HCT116 (cell line): ENCODE data around the gene PAGR1. TPM values are rescaled to one million over a fixed set of nuclear protein-coding genes. Genes with fewer than 3 reads are reported as not detected.

Experiments used
- ATAC-seq: fragments of 200-7000 bp; cut with Tn5 transposase; 2 replicates; pipeline ENCODE4 v1.9.1; 2020; ENCODE audit warnings: mild to moderate bottlenecking, moderate library complexity
- BruUV-seq: library from RNA; stranded (reverse); fragments of 400-500 nt; replicated peaks from 2 replicates; lab custom pipeline; 2021; lab: Mats Ljungman, UMichigan
- CTCF ChIA-PET: fragments of 300-600 bp; sonication (Branson Sonifier 250); formaldehyde crosslinking; loops from one replicate; lab custom pipeline; 2021; ENCODE audit warnings: antibody characterized with exemption; lab: Charles Lee
- POLR2A ChIA-PET: fragments of 300-600, 350-600 bp; sonication (Branson Sonifier 250); formaldehyde crosslinking; loops from one replicate; lab custom pipeline; 2021; ENCODE audit warnings: antibody characterized with exemption; lab: Charles Lee
- RAD21 ChIA-PET, 2 experiments: fragments of 300-600 bp; sonication (Branson Sonifier 250); formaldehyde crosslinking; loops; one replicate each; lab custom pipeline; 2023; ENCODE audit warnings: low total read pairs in 2 of 2; ENCODE audit not compliant: uncharacterized antibody in 2 of 2, unreplicated experiment in 2 of 2, low non-redundant PET in 1 of 2; lab: Charles Lee
- DNase-seq: peaks from one replicate; pipeline ENCODE4 v3.0.0-alpha.2; 2010; ENCODE audit warnings: low read depth, low spot score
- H2AFZ ChIP-seq: fragments of 200-600 bp; shearing (Covaris generic), sonication (generic); 2 replicates; pipeline ENCODE4 v1.6.1; 2017; ENCODE audit warnings: low read depth, mixed run types, mixed read lengths, antibody characterized with exemption, low read length; ENCODE audit not compliant: poor library complexity, severe bottlenecking
- H3K27ac ChIP-seq: 2 replicates; pipeline ENCODE4 v1.5.1; 2012; ENCODE audit warnings: low read depth, low read length
- H3K27me3 ChIP-seq: fragments of 200-600 bp; sonication (generic); 2 replicates; pipeline ENCODE4 v1.6.1; 2016; ENCODE audit warnings: mixed run types, low read length, mixed read lengths; ENCODE audit not compliant: insufficient read depth
- H3K36me3 ChIP-seq, 2 experiments: fragments of 200-500 bp in 1 of 2; fragments of 200-600 bp in 1 of 2; sonication (Bioruptor generic) in 1 of 2; sonication (generic) in 1 of 2; 2 replicates each; pipeline versions ENCODE4 v1.5.1 to v1.6.1; 2014 to 2016; ENCODE audit warnings: low read length in 2 of 2, inconsistent platforms in 1 of 2, mixed read lengths in 1 of 2, mixed run types in 1 of 2; ENCODE audit not compliant: insufficient read depth in 2 of 2, control insufficient read depth in 1 of 2
- H3K4me1 ChIP-seq, 2 experiments: fragments of 200-600 bp in 1 of 2; sonication (generic) in 1 of 2; 2 replicates each; pipeline versions ENCODE4 v1.5.1 to v1.6.1; 2012 to 2017; ENCODE audit warnings: low read length in 2 of 2, inconsistent platforms in 1 of 2, mild to moderate bottlenecking in 1 of 2, mixed read lengths in 1 of 2, mixed run types in 1 of 2, moderate library complexity in 1 of 2; ENCODE audit not compliant: insufficient read depth in 2 of 2, control insufficient read depth in 1 of 2
- H3K4me2 ChIP-seq: fragments of 200-600 bp; sonication (generic); 2 replicates; pipeline ENCODE4 v1.6.1; 2017; ENCODE audit warnings: mixed run types, low read length, mixed read lengths
- H3K4me3 ChIP-seq, 2 experiments: fragments of 200-600 bp in 1 of 2; sonication (generic) in 1 of 2; replicated peaks in 1 of 2; 2 replicates each; pipeline ENCODE4 v1.5.1; 2011 to 2016; ENCODE audit warnings: low read length in 2 of 2, control low read depth in 1 of 2, low read depth in 1 of 2, mild to moderate bottlenecking in 1 of 2, mixed read lengths in 1 of 2, mixed run types in 1 of 2
- H3K79me2 ChIP-seq: fragments of 200-600 bp; sonication (generic); 2 replicates; pipeline ENCODE4 v1.6.1; 2017; ENCODE audit warnings: mild to moderate bottlenecking, mixed run types, low read length, moderate library complexity, mixed read lengths; ENCODE audit not compliant: insufficient read depth
- H3K9ac ChIP-seq: fragments of 200-600 bp; sonication (generic); 2 replicates; pipeline ENCODE4 v1.6.1; 2016; ENCODE audit warnings: low read length, mixed read lengths
- H3K9me2 ChIP-seq: fragments of 200-600 bp; sonication (generic), shearing (Covaris generic); 2 replicates; pipeline ENCODE4 v1.6.1; 2017; ENCODE audit warnings: mixed run types, mild to moderate bottlenecking, moderate library complexity; ENCODE audit not compliant: insufficient read depth
- H3K9me3 ChIP-seq, 2 experiments: fragments of 200-500 bp in 1 of 2; fragments of 200-600 bp in 1 of 2; sonication (Bioruptor generic) in 1 of 2; sonication (generic) in 1 of 2; 2 replicates each; pipeline ENCODE4 v1.6.1; 2014 to 2017; ENCODE audit warnings: low read length in 2 of 2, mixed read lengths in 2 of 2, inconsistent platforms in 1 of 2, low read depth in 1 of 2, mild to moderate bottlenecking in 1 of 2, mixed run types in 1 of 2, moderate library complexity in 1 of 2; ENCODE audit not compliant: control insufficient read depth in 1 of 2, insufficient read depth in 1 of 2
- H4K20me1 ChIP-seq: fragments of 200-600 bp; sonication (generic), shearing (Covaris generic); 2 replicates; pipeline ENCODE4 v1.6.1; 2017; ENCODE audit warnings: mixed run types, mild to moderate bottlenecking, moderate library complexity; ENCODE audit not compliant: insufficient read depth
- CBX3 ChIP-seq: IDR thresholded peaks from 2 replicates; pipeline ENCODE4 v1.6.1; 2012; ENCODE audit warnings: low read depth
- CEBPB ChIP-seq: IDR thresholded peaks from 2 replicates; pipeline ENCODE4 v1.6.1; 2012; ENCODE audit warnings: low read depth
- CTCF ChIP-seq, 3 experiments: fragments of 200-600 bp in 1 of 3; sonication (generic) in 1 of 3; IDR thresholded peaks in 2 of 3; conservative IDR thresholded peaks in 1 of 3; 2 replicates each; pipeline ENCODE4 v1.5.1; 2012 to 2017; ENCODE audit warnings: low read depth in 2 of 3, low read length in 2 of 3, antibody characterized with exemption in 1 of 3, borderline replicate concordance in 1 of 3, control low read depth in 1 of 3, mild to moderate bottlenecking in 1 of 3, mixed read lengths in 1 of 3, mixed run types in 1 of 3, moderate library complexity in 1 of 3; ENCODE audit not compliant: insufficient read depth in 1 of 3
- ELF1 ChIP-seq: IDR thresholded peaks from 2 replicates; pipeline ENCODE4 v1.6.1; 2012; ENCODE audit warnings: low read depth, borderline replicate concordance
- POLR2A ChIP-seq: IDR thresholded peaks from 2 replicates; pipeline ENCODE4 v1.7.0; 2011; ENCODE audit warnings: borderline replicate concordance; ENCODE audit not compliant: insufficient read depth, insufficient read length; ENCODE audit errors: extremely low read depth
- POLR2AphosphoS5 ChIP-seq: IDR thresholded peaks from 2 replicates; pipeline ENCODE4 v1.6.1; 2011; ENCODE audit warnings: mild to moderate bottlenecking, low read depth, low read length, moderate library complexity
- TCF7L2 ChIP-seq: IDR thresholded peaks from 2 replicates; pipeline ENCODE4 v1.7.0; 2011; ENCODE audit warnings: borderline replicate concordance, inconsistent platforms; ENCODE audit not compliant: insufficient read depth, insufficient read length; ENCODE audit errors: extremely low read depth
- ZFX ChIP-seq: fragments of 450-650 bp; IDR thresholded peaks from 2 replicates; pipeline ENCODE4 v1.6.1; 2017
- intact Hi-C: fragments of 100-400 bp; cut with micrococcal nuclease; formaldehyde crosslinking; loops from 2 replicates; pipeline ENCODE4 v1.10.0; 2022
- total RNA-seq: library from RNA; stranded (reverse); gene quantifications from one replicate; pipeline ENCODE4 v1.2.1, GENCODE V29; 2021; ENCODE audit not compliant: unreplicated experiment

Gene PAGR1
- total RNA-seq, 1 experiment from 2014 or later, result 28.9 TPM

- ChIA-PET CTCF (interaction anchor here (0.7 to 3.5 kb wide), 14 partner anchors 9 to 224 kb away, joined by 3 to 36 read pairs (median 6); partner anchors contain the start of genes ASPHD1, KIF22, MVP and PAGR1), RAD21 (interaction anchor here (0.9 to 1.5 kb wide), 5 partner anchors 8 to 214 kb away, joined by 3 to 5 read pairs (median 3); partner anchors contain the start of gene PAGR1 (in 1 of the 2)), POLR2A (interaction anchor here (1.0 to 2.0 kb wide), 7 partner anchors 8 to 118 kb away, joined by 3 to 20 read pairs (median 7); partner anchors contain the start of genes KCTD13, KIF22, MVP and PAGR1)
- intact Hi-C loops, result no loop called here
- Histone ChIP-seq H3K4me2 (peak overlapping the region; percentile 99), H3K9ac (peak overlapping the region; percentile 95), H3K4me1 (peaks cover 34 to 75% of the 10 kb centered on the region in 2 experiments), H3K36me3 (peaks cover 6 to 22% of the 10 kb centered on the region in 2 experiments; a peak in 3 of 4 replicates), H3K9me3 (no peaks in the 10 kb centered on the region), H3K4me3 (peak overlapping the region; percentile 50 to 74), H3K79me2 (peaks cover 35% of the 10 kb centered on the region), H3K9me2 (no peaks in the 10 kb centered on the region), H3K27ac (peak overlapping the region; percentile 100), H3K27me3 (no peaks in the 10 kb centered on the region), H4K20me1 (no peaks in the 10 kb centered on the region), H2AFZ (no peak overlapping the region)
- DNase-seq (peak; percentile 82), ATAC-seq (peak; percentile 26)
- no TSS peak for BruUV-seq
- TF ChIP-seq ZFX, result peak; percentile 29; the same call in 1 of the 2 replicates
- TF ChIP-seq CBX3, result no peak
- TF ChIP-seq POLR2A, result peak; percentile 15
- TF ChIP-seq ELF1, result no peak
- TF ChIP-seq CEBPB, result no peak
- TF ChIP-seq POLR2AphosphoS5, result peak; percentile 69
- TF ChIP-seq CTCF (IDR thresholded peaks at IDR 0.05 in 2 of 3, conservative IDR thresholded peaks at IDR 0.05 in 1 of 3; ENCODE audit: borderline replicate concordance in 1 of 3, insufficient read depth in 1 of 3, low read depth in 2 of 3, low read length in 2 of 3), result peak in 2 of 3 experiments; percentile 36 to 44; a peak in 4 of 6 replicates
- peak; percentile 55 for TF ChIP-seq TCF7L2
Measured at GRCh38 chr16:29807426-29808218, 8.3 kb upstream of the PAGR1 start.
